NCI-H1105 treated with DMSO at 0.1 percent for 48 hours (cell line): ENCODE data around the gene FANCI.

ENCODE experiments used
- DNase-seq: peaks from one replicate; lab custom pipeline; 2025; lab: John Stamatoyannopoulos, UW

Gene FANCI

DNA sequence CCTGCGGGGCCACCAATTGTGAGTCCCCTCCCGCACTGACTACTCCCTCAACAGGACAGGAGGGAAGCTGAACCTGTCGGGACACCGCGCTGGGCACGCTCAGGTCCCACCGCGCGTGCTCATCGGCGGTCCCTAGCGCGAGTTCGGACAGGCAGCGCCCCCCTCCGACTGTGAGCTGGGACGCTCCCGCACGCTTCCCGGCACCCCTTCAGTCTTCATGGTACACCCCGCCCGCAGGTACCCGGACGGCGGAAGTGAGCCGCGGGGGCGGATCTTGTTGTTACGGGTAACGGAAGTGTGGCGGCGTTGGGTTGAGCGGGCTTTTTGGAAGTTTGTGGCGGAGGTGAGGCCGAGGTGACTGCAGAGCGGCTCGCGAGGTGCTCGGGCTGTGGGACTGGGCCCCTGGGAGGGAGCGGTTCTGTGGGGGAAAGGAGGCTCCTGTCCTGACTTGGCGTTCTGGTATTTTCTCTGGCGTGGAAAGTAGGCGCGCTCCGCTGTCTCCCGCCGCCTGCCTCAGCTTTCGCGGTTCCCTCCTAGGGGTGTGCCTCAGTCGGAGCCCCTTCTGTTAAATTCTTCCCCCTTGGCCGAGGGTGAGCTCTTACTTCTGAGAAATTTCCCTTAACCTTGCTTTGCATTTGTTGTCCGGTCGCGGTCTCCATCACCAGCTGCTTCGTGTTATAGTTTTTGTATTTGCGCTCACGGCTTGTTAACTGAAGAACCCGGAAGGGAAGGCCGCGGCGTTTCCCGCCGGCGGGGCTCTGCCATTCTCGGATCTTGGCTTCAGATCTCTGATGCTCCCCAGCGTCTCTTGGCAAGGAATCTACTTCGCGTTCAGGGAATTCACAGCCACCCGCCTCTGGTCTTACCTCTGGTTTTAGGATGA, at the start of gene FANCI:
FANCI (plus strand) TSS at position 289 of the 883 bp plus-strand sequence. CDS start 3,669 bp downstream, outside the sequence.
- peak; percentile 73 for DNase-seq

DNA sequence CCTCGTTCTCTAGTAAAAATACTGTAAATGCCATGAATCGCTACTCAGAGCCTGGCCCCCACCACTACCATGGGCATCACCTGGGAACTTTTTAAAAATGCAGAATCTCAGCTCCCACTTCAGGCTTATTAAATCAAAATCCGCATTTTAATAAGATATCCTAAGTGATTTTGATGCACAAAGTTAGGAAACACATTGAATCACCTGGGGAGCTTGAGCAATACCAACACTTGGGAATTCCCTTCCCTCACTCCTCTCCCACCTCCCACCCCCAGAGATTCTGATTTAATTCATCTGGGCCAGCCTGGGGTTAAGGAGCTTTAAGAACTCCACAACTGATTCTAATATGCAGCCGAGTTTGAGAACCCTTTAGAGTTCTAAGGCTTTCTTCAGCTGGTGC, 49.2 kb upstream of the FANCI start:
- no peak for DNase-seq

DNA sequence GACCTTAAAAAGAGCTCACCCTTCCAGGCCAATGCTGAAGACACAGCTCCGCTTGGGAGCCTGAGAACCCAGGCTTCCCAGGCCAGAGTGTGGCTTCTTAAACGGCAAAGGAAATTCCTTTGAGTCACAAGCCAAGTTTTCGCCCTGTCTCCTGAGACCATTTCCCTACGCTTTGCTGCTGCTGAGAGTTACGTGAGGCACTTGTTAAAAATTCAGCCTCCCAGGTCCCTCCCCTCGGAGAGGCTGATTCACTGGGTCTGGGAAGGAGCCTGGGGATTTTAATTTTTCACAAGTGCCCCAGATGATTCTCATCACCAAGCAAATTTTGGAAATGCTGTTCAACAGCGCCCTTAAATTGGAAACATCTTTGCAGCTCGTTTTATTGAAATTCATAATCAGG, 47.9 kb upstream of the FANCI start:
- no peak for DNase-seq

DNA sequence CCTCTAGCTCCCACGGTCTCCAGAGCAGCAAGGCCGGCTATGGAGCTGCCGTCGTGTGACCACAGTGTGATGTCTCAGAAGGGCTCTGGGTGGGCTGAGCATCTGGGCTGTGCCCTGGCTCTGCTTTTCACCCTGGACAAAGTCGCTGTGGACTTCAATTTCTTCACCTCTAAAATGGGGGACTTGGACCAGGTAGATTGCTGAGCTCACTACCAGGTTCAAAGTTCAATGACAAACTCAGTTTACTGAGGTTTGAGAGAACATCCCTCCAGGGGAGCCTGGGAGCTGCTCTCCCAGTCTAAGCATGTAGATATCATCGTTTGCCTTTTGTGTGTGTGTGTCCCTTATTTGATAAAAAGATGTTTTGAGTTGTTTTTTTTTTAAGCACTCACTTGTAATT, 47.5 kb upstream of the FANCI start:
- no peak for DNase-seq

DNA sequence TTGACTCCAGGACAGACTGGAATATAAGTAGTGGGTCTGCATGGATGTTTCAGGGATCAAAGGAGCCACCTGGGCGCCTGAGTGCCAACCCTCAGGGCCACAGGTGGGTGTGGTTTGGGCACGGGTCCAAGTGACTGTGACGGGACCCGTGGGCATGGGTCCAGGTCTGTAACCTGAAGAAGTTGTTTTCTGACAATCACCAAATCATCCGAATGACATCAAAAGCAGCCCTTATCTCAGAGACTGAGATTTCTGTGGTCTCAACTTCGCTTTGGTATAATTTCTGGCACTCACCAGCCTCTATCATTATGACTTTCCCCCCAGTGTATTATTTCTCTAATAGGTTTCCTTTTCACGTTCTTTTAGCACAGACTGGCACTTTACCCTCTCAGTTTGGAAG, 46.8 kb upstream of the FANCI start:
- DNase-seq: peak; percentile 88

DNA sequence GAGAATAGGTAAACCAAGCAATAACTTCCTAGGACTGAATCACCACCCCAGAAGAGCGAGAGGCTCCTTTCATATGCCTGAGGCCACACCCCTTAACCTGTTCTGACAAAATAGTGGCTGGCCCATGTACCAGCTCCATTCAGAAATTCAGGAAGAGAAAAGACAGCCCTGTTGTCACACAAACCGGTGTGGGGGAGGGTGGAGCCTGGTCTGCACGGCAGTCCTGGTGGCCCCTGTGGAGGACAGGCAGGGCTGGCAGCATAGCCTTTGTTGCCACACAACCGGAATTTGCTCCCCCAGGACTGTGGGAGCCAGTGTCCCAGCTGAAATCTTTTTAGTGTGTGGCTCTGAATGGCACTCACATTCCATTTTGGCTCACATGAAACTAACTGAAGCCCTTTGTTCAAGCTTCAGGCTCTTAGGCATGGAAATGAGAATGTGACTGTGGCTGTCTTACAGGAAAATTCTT, 46.2 kb upstream of the FANCI start:
- peak; percentile 56 for DNase-seq

DNA sequence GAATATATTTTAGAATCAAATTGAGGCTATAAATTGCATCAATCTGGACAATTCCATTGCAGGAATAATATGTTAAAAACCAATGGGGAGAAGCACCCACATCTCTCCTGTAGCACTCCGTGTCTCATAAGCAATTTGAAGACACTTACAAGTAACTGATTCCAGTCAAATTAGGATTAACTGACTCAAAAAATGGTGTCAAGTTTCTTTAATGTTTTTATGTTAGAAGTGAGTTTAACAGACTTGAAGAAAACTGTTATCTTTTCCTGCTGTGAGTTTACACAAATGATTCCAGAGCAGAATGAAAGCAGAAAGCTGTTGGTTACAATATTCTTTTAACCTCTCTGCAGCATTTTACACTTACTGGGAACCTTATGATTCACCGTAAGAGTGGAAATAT, 45.6 kb upstream of the FANCI start:
- DNase-seq: no peak

DNA sequence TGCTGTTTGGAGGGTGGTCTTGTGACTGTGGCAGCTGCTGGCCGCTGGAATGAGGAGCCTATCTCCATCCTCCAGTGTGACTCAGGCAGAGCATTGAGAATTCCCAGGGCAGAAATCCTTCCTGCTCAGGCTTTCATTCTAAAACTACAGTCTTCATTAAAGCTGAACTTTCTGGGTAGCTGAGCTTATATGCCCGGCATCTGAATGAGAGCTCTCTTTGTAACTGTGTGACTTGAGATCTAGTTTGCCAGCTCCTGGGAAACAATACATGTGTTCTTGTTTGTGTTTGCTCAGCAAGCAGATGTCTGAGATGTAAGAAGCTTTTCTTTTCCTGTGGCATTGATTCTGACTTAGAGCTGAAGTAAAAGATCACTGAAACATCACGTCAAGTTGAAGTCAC, 44.8 kb upstream of the FANCI start:
- no peak for DNase-seq

DNA sequence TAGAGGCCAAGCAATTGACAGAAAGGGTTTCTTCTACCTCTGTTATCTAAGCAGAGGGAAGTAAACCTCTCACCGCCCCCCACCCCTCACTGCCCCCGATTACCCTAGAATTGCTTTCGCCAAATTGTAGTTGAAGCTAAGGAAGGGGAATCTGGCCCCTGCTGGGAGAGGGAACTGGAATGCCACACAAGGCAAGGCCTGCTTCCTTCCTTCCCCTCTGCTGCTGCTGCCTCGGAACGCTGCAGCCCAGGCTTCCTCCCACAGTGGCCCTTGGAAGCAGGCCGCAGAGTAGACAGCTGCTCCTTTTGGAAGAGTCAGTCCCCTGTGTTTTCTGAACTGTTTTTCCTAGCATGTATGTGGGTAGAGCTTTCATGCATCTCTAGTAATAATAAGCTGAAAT, 44.0 kb upstream of the FANCI start:
- DNase-seq: no peak

DNA sequence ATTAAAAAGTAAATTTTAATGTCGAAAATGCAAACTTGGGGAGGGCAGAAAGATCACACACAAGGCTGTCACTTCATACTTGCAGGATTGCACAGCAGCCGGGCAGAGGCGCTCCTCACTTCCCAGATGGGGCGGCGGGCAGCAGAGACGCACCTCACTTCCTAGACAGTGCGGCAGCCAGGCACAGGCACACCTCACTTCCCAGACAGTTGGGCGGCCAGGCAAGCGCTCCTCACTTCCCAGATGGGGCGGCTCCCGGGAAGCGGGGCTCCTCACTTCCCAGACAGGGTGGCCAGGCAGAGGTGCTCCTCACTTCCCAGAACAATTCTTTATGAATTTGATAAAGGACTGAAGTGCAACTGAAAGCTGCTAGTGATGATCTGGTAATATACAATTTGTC, 43.6 kb upstream of the FANCI start:
- no peak for DNase-seq

DNA sequence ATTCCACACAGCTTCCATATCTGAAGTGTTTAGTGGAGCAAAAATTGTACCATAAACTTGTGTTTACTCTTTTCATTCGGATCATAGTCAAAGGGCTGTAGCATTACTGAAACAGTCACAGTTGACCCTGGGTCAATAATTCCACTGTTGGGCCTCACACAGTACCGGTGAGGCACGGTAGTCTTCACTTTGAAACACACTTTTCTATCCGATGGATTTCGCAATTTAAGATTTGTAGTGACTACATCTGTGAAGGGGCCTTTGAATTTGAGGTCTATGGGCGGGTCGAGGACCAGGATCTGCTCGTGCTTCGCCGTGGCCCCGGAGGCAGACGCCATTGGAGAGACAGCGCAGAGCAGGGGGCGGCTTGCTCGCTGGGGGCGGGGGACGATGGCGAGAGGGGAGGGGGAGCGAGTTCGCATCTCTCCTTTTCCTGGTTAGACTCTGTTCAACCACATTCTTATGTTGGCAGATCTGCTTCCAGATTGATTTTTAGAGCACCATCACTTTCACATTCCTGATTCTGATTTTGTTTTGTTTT, 42.2 kb upstream of the FANCI start:
- no peak for DNase-seq

DNA sequence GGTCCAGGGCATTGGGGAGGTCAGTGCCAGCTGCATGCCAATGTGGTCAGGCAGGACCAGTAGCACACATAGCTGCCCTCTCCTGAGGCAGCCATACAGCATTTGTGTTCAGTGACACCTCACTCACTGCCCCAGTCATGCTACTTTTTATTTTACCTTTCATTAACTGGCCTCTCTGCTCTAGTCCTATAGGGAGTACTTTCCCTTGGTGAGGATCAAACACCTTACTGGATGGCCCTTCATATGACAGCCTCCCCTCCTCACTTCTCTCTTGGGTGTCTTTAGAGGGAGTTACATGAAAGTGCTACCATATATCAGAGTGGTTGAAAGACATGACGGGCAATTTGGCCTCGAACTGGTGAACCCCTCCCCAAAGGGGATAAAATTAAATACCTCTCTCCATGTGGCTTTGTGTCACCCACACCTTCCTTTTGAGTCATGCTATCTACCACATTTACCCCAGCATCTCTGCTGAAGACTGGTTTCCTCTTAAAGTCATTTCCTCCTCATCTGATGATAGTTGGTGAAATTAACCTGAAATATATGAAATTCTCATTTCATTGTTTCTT, 40.0 kb upstream of the FANCI start:
- no peak for DNase-seq

DNA sequence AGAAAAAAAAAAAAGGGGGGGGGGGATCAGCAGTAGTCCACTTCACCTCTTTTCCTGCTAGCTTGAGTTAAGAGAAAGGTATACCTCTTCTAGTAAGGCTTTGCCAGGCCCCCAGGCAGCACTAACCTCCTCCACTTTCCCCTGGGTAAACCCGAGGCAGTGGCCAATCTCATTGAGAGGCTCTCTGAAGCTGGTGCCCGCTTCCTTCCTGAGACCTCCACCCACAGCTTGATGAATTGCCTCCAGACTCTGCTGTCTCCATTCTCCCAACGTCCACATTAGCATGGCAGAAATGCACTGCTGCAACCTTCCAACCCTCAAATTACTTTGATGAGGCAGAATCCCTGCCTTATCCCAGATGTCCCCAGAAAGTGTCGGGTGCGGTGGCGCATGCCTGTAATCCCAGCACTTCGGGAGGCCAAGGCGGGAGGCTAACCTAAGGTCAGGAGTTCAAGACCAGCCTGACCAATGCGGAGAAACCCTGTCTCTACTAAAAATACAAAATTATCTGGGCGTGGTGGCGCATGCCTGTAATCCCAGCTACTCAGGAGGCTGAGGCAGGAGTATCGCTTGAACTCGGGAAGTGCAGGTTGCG, 37.7 kb upstream of the FANCI start:
- DNase-seq: no peak

DNA sequence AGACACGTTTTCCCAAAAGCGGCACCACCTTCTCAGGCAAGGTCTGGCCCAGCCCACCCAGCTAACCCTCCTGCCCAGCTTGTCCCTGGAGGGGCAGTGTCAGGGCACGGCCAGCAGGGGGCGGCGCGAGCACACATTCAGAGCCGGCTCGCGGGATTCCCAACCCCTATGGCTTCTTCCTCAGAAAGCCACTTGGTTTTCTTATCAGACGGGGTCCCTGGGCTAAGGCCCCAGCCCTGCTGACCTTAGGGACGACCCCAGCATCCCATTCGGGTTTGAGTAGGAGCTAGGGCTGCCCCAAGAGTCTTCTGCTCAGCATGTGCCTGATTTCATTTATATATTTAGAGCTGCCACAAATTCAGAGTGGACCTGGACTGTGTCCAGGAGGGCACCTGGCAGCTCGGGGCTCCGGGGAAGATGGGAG, 36.9 kb upstream of the FANCI start:
- peak; percentile 60 for DNase-seq

DNA sequence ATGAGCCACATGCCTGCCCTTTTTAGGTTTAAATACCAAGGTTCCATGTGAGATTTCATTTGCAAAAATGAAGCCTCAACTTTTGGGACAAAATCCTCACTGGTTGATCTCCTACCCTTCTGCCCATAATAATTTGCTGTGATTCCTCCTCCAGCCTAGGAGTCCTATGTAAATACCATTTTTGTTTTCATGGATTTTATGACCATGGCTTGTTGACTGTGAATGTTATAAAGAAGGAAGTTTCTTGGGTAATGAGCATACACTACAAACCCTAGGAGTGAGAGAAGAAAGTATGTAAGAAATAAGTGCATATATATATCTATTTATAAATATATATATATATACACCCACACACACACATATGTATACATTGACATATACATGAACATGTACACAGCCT, 35.5 kb upstream of the FANCI start:
- DNase-seq: no peak

DNA sequence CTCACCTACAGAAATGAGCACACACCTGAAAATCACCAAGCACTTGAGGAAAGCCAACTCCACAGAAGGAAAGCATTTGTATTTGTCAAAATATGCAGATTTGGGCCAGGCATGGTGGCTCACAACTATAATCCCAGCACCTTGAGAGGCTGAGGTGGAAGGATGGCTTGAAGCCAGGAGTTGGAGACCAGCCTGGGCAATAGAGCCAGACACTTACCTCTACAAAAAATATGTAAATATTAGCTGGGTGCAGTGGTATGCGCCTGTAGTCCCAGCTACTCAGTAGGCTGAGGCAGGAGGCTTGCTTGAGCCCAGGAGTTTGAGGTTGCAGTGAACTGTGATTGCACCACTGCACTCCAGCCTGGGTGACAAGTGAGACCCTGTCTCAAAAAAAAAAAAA, 34.7 kb upstream of the FANCI start:
- no peak for DNase-seq

DNA sequence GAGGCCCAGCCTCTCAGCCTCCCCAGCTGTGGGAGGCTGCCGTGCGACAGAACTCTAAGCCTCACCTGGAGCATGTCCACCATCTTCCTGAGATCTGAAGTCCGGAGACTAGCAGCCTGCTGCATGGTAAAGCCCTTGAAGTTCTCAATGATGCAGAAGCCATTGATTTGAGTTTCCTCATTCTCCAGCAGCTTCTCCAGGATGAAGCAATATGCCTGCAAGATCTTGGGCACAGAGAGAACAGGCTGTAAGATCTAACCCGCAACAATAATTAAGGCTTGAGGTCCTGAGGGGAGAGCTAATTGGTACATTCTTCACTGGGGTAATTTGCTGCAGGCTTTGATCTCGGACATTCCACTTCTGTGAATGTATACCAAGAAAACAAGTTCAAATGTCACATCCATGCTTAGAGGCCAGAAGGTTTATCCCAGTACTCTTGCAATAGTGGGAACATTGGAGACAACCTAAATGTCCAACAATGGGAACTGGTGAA, 32.1 kb upstream of the FANCI start:
- DNase-seq: no peak

DNA sequence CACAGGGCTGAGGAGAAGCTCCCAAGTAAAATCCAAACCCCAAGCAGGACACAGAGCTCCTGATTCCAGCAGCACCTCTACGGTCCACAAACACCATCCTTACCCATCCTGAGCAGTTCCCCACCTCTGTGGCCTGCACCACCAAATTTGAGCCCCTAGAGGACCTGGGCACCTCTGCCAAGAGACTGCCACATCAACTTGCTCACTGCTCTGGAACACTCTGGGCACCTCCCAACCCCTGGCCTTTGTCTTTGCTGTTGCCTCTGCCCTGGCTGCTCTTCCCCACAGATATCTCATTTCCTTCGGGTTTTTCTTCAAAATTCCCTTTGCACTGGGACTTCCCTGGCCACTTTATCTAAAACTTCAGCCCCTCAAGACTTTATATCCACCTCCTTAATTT, 28.2 kb upstream of the FANCI start:
- no peak for DNase-seq

DNA sequence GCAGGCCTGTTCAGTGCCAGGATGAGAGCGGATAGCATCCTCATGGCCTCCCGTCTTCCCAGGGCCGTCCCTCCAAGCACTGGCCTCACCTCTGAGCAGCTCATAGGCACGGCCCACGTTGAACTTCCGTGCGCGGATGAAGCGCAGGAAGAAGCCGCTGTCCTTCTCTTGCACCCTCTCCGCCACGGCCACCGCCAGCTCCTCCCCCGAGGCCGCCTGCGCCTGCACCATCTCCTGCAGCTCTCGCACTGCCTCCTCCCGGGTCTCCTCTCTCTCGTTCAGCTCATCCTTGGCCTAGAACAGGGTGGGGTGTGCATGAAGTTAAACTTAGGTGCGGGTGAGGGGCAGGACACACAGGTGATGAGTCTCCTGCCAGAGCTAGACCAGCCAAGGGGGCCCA, 26.7 kb upstream of the FANCI start:
- no peak for DNase-seq

DNA sequence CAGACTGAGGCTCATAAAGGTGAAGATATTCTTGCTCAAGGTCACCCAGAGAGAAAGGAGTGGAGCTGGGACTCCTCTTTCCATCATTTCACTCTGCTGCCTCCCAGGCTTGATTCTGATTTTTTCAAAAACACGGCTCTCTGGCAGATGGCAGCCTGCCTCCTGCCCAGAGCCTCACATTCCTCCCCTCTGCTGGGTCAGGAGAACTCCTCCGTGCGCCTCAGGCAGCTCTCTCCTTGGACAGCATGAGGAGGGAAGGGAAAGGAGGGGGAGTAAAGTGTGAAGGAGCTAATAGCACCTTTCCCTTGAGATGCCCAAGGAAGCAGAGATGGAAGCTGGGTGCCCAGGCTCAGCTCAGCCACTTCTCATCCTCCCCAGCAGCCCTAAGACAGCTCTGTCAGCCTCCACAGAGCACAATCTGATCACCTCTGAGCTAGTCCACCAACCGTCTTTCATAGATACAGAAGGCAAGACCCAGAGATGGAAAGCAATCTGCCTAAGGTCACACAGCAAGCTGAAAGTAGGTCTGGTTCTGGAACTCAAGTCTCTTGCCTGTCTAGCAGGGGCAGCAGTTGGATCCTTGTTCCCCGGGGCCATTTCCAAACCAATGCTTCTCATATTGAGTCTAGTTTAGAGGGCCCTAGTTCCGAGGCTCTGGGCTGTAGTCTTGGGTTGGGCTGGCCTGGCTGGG, 25.9 kb upstream of the FANCI start:
- no peak for DNase-seq

DNA sequence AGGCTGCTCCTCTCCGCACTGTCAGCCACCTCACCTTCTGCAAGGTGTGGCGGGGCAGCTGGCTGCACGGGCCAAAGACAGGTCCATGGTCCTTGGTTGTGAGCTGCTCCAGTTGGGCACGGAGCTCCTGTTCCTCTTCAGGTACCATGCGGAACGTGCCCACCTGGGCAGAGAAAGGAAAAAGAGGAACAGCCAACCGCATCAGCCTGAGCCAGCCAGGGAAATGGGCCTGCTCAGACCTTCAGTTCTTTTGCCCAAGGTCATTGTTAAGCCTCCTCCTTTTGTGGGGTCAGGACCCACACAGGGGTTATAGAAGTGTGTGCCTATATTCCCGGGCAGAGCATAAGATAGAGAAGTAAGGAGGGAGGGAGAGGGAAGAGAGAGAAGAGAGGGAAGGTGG, 25.2 kb upstream of the FANCI start:
- no peak for DNase-seq

DNA sequence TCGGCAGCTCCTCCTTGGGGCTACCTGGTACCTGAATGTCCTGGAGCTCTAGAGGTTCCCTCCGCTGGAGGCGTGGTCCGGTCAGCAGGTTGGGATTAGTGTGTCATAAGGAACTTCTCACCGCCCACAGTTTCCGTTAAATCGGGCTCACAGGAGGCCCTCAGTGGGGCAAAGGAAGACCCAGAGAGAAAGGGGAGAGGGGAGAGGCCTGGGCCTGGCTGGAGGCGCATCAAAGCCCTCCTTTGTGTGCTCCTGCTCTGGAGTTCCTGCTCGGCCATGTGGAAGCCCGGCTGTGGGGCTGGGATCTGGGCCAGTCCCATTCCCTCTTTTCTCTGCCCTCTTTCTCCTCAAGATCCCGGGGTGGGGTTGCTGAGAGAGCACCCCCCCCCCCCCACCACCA, 22.2 kb upstream of the FANCI start, which contains the start of gene RLBP1:
RLBP1 (minus strand) TSS at position 37 of the 400 bp plus-strand sequence. CDS start 2,604 bp downstream, outside the sequence.
- DNase-seq: no peak
